KBM-7 (cell line): ENCODE data around the gene RPL27A.

Source experiments
- DNase-seq: peaks from one replicate; pipeline ENCODE4 v3.0.0-alpha.2; 2015
- in situ Hi-C: fragments of 300-500 bp; cut with MboI; formaldehyde crosslinking; loops from 2 replicates; pipeline ENCODE4 v1.14.3; 2020; ENCODE audit warnings: low sequenced_read_pairs, low pct_unique_long_range_greater_than_20kb, mixed read lengths

RPL27A gene

DNA sequence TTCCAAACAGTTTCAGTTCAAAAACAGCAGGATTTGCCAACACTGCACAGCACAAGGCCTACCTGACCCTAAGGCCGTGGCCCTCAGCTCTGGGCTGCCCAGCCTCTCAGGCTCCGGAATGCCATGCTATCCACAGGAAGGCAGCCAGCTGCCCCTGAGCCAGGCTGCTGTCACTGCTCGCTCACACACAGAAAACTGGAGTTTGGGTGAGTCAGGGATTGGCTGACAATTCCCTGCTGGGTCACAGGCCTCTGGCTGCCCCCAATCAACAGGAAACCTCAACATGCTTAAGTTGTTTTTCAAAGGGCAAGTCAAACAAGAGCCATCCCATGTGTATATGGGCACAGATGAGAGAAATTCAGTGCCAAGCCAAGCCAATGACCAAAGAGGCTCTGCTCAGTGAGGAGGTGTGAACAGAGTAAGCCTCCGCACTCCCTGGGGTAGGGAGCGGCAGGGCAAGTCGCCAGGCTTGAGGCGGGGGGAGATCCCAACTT, 50.2 kb downstream of the RPL27A start:
- in situ Hi-C loops = no loop called here
- no peak for DNase-seq

DNA sequence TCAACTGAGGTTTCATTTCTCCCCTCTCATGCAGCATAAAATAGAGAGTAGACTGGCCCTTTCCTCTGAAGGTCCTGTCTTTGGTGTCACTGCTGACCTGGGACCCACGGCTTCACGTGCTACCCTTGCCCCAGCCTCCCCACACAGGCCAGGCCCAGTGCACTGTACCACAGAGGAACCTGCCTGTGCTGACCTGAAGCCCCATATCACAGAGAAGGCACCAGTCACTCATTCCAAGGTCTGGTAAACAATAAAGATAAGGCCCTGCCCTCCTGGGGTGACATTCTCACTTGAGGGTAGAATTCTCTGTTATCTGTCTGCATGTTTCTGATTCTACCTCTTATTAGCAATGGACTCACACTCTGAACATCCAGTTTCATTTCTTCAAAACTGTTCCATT, 51.3 kb downstream of the RPL27A start:
- in situ Hi-C loops = no loop called here
- DNase-seq = no peak

- DNase-seq = no peak
- in situ Hi-C loops = no loop called here
Measured at GRCh38 chr11:8735094-8735493, 52.5 kb downstream of the RPL27A start.

- no peak for DNase-seq
- in situ Hi-C loops = no loop called here
Measured at GRCh38 chr11:8739309-8739793, 56.8 kb downstream of the RPL27A start.
